B cell (primary cell): ENCODE data around the gene AMTN.

Experiments used
- EZH2 ChIP-seq: IDR thresholded peaks from 2 replicates; pipeline ENCODE4 v1.6.1; 2012; ENCODE audit warnings: borderline replicate concordance, low read depth, mild to moderate bottlenecking, moderate library complexity, low read length; ENCODE audit not compliant: insufficient read depth, poor library complexity, severe bottlenecking
- TF ChIP-seq, protein P1 (sequence below): fragments of 200-600 bp; IDR thresholded peaks from one replicate; pipeline ENCODE4 v1.8.0; 2022; ENCODE audit warnings: antibody characterized with exemption, mild to moderate bottlenecking

DNA sequence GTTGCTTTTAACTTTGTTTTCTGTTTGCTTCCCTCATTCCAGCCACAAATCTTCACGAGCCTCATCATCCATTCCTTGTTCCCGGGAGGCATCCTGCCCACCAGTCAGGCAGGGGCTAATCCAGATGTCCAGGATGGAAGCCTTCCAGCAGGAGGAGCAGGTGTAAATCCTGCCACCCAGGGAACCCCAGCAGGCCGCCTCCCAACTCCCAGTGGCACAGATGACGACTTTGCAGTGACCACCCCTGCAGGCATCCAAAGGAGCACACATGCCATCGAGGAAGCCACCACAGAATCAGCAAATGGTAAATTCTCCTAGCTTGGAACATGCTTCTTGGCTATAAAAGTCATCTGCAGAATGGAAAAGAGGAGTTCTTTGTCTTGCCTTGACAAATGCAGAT is 12.6 kb downstream of the AMTN start:
- TF ChIP-seq, protein P1, sequence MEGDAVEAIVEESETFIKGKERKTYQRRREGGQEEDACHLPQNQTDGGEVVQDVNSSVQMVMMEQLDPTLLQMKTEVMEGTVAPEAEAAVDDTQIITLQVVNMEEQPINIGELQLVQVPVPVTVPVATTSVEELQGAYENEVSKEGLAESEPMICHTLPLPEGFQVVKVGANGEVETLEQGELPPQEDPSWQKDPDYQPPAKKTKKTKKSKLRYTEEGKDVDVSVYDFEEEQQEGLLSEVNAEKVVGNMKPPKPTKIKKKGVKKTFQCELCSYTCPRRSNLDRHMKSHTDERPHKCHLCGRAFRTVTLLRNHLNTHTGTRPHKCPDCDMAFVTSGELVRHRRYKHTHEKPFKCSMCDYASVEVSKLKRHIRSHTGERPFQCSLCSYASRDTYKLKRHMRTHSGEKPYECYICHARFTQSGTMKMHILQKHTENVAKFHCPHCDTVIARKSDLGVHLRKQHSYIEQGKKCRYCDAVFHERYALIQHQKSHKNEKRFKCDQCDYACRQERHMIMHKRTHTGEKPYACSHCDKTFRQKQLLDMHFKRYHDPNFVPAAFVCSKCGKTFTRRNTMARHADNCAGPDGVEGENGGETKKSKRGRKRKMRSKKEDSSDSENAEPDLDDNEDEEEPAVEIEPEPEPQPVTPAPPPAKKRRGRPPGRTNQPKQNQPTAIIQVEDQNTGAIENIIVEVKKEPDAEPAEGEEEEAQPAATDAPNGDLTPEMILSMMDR, result no peak
- TF ChIP-seq EZH2, result no peak
